OCI-LY7 (cell line): ENCODE data around the gene CCDC148.

Source experiments
- CTCF ChIP-seq: fragments of 200-600 bp; sonication (generic); conservative IDR thresholded peaks from 2 replicates; pipeline ENCODE4 v1.5.1; 2014; ENCODE audit warnings: mild to moderate bottlenecking, antibody characterized with exemption, low read length, moderate library complexity, mixed read lengths
- EZH2phosphoT487 ChIP-seq: fragments of 200-600 bp; sonication (generic); IDR thresholded peaks from 2 replicates; pipeline ENCODE4 v1.6.1; 2018; ENCODE audit warnings: low read depth, borderline replicate concordance, mild to moderate bottlenecking, mixed run types, antibody characterized with exemption, low read length, moderate library complexity, mixed read lengths

DNA sequence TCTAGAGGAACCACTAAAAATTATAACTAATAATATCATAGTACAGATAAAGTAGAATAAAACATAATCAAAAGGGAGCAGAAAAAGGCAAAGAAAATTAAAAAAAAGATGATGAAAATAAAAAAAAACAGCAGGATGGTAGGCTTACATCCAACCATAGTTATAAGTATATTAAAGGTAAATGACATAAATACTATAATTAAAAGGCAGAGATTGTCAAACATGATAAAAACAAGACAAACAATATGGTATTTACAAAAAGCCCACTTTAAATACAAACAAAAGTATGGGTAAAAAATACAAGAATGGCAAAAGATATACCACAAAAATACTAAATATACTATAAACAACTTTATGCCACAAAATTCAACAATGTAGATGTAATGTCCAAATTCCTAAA is 24.4 kb downstream of the CCDC148 start:
- TF ChIP-seq CTCF = no peak
- no peak for TF ChIP-seq EZH2phosphoT487
